ENCODE measurements around the gene GPANK1. TPM values are rescaled to one million over a fixed set of nuclear protein-coding genes. Genes with fewer than 3 reads are reported as not detected.

The GPANK1 gene
- total and polyA plus RNA-seq, 2 of the 4 experiments (the other 2 are of a cell fraction), result 6.1 to 13.8 TPM

- peak within 1 kb of the TSS; percentile 61 for H2AFZ ChIP-seq (replicated peaks; ENCODE audit: low read length, poor library complexity)
- H3K4me1 ChIP-seq (ENCODE audit: control insufficient read depth, insufficient read depth, low read length), result peaks cover 5% of the 10 kb centered on the region
- no peak within 1 kb of the TSS for H4K8ac ChIP-seq (ENCODE audit: low read depth in 2 of 2, low read length in 2 of 2)
- no peak within 1 kb of the TSS for H2BK20ac ChIP-seq (ENCODE audit: low read depth, low read length)
- no peak within 1 kb of the TSS for H3K23ac ChIP-seq (ENCODE audit: low read depth, low read length)
- H3K9ac ChIP-seq (ENCODE audit: low read depth, low read length), result no peak within 1 kb of the TSS
- no peak within 1 kb of the TSS for H4K5ac ChIP-seq (ENCODE audit: low read depth, low read length)
- no peak within 1 kb of the TSS for H3K56ac ChIP-seq (ENCODE audit: extremely low read depth, insufficient read depth, low read length)
- H3K36me3 ChIP-seq (ENCODE audit: control insufficient read depth, insufficient read depth, low read length), result no peaks in the 10 kb centered on the region
- H3K27ac ChIP-seq (ENCODE audit: insufficient read depth, low read length), result no peak within 1 kb of the TSS
- peaks cover 7 to 13% of the 10 kb centered on the region in 2 experiments for H3K79me1 ChIP-seq (ENCODE audit: low read depth in 1 of 2, low read length in 2 of 2)
- no peak within 1 kb of the TSS for H2AK5ac ChIP-seq (ENCODE audit: low read depth, low read length)
- no peak for TF ChIP-seq CTCF (conservative IDR thresholded peaks at IDR 0.05; ENCODE audit: low read depth, low read length)
- no peak for TF ChIP-seq SMC3 (IDR thresholded peaks at IDR 0.05; ENCODE audit: low read depth, low read length)
- TF ChIP-seq RAD21 (IDR thresholded peaks at IDR 0.05; ENCODE audit: low read length), result no peak
- TF ChIP-seq USF2 (IDR thresholded peaks at IDR 0.05; ENCODE audit: low read depth, low read length), result no peak
- no peak for TF ChIP-seq FOS (IDR thresholded peaks at IDR 0.05; ENCODE audit: low read depth, low read length)
- no peak for TF ChIP-seq CHD1 (IDR thresholded peaks at IDR 0.05; ENCODE audit: low read depth, low read length)
- TF ChIP-seq POLR2A (IDR thresholded peaks at IDR 0.05; ENCODE audit: low read depth, low read length), result no peak
- no peak for TF ChIP-seq MAFK (IDR thresholded peaks at IDR 0.05; ENCODE audit: low read depth, low read length)
- TF ChIP-seq RFX5 (IDR thresholded peaks at IDR 0.05; ENCODE audit: low read depth, low read length), result no peak
- TF ChIP-seq MXI1 (IDR thresholded peaks at IDR 0.05; ENCODE audit: borderline replicate concordance, low read depth, low read length), result no peak
- TF ChIP-seq RCOR1 (IDR thresholded peaks at IDR 0.05; ENCODE audit: insufficient replicate concordance, low read length), result no peak
- TF ChIP-seq ELK1 (IDR thresholded peaks at IDR 0.05; ENCODE audit: borderline replicate concordance, low read depth, low read length), result no peak
- H3K4me3 ChIP-seq (ENCODE audit: insufficient read depth, low read depth, low read length), result no peak within 1 kb of the TSS
- WGBS, 2 experiments (ENCODE audit: extremely low coverage in 2 of 2, insufficient read length in 1 of 2), result 100% methylated on average over 1 of the region's 3 CpGs; no CpG with 5 or more reads in 1 of the 2 experiments
- no peak within 1 kb of the TSS for H4K91ac ChIP-seq (ENCODE audit: insufficient read depth, low read depth, low read length)
- H3K14ac ChIP-seq (replicated peaks; ENCODE audit: low read depth, low read length), result no peak within 1 kb of the TSS
- H3K27me3 ChIP-seq (ENCODE audit: control insufficient read depth, insufficient read depth, low read length), result peaks cover 12% of the 10 kb centered on the region; the same call in 1 of the 2 replicates
- H3K9me1 ChIP-seq (ENCODE audit: insufficient read depth, low read length), result peaks cover 3% of the 10 kb centered on the region; the same call in 1 of the 2 replicates
- BruUV-seq (replicated peaks), result no TSS peak
- no peaks in the 10 kb centered on the region for H3K9me3 ChIP-seq (ENCODE audit: control insufficient read depth, insufficient read depth, low read length)
- no peak within 1 kb of the TSS for H2BK120ac ChIP-seq (ENCODE audit: low read depth, low read length)
- no peak within 1 kb of the TSS for H3K4me2 ChIP-seq (ENCODE audit: low read depth, low read length)
- ChIA-PET CTCF (no interaction called here), POLR2A (ENCODE audit: unreplicated experiment) (interaction anchor here (0.6 kb wide), 1 partner anchor 121 kb away, joined by 3 read pairs; the partner anchor contains the start of gene HSPA1B)
- in situ Hi-C loops (cut with MboI; ENCODE audit: low sequenced_read_pairs), result no loop called here
- dilution Hi-C loops (cut with HindIII; ENCODE audit: low sequenced_read_pairs, unreplicated experiment), result no loop called here
- ATAC-seq (ENCODE audit: low read depth) (no peak), DNase-seq (no peak)
- H4K20me1 ChIP-seq (ENCODE audit: insufficient read depth, low read length), result 0 out of 2 replicates have a peak, but pooled peaks cover 6% of the 10 kb centered on the region
- H2AK9ac ChIP-seq (replicated peaks; ENCODE audit: low read depth, low read length, poor library complexity), result no peak within 1 kb of the TSS
- H2BK15ac ChIP-seq (ENCODE audit: low read depth, low read length), result no peak within 1 kb of the TSS
- no peak within 1 kb of the TSS for H3K18ac ChIP-seq (ENCODE audit: low read depth, low read length)
- intact Hi-C loops (cut with micrococcal nuclease), result no loop called here
- H2BK5ac ChIP-seq (ENCODE audit: low read depth, low read length, poor library complexity, severe bottlenecking), result no peak within 1 kb of the TSS
- no peak within 1 kb of the TSS for H3K4ac ChIP-seq (ENCODE audit: low read depth, low read length)
Observed at GRCh38 chr6:31706599-31706998, 41.8 kb upstream of the GPANK1 start, which contains the start of gene LY6G6F. LY6G6F (plus strand) TSS chr6:31706866; CDS start chr6:31706907, 41 bp downstream.

Data from IMR-90 (cell line).